Liver (tissue), 9 donors: Measurements from ENCODE around the gene NF1. TPM values are rescaled to one million over a fixed set of nuclear protein-coding genes. Genes with fewer than 3 reads are reported as not detected.

Source experiments
- DNase-seq: peaks from one replicate; pipeline ENCODE4 v3.0.0-alpha.2; 2017; ENCODE audit warnings: low spot score
- H3K27ac ChIP-seq, 2 donors: one replicate each; pipeline ENCODE4 v1.7.0; 2013; ENCODE audit warnings: inconsistent platforms in 2 of 2, low read length in 2 of 2, control low read depth in 1 of 2, low read depth in 1 of 2, mild to moderate bottlenecking in 1 of 2
- H3K27me3 ChIP-seq, 4 donors: one replicate each; pipeline versions ENCODE4 v1.6.1 to v1.7.0; 2013; ENCODE audit warnings: low read length in 3 of 4, inconsistent platforms in 1 of 4, mild to moderate bottlenecking in 1 of 4, moderate library complexity in 1 of 4; ENCODE audit not compliant: control insufficient read depth in 4 of 4, insufficient read depth in 4 of 4
- H3K36me3 ChIP-seq, 4 donors: one replicate each; pipeline versions ENCODE4 v1.6.1 to v1.7.0; 2013; ENCODE audit warnings: low read length in 3 of 4, mild to moderate bottlenecking in 3 of 4, low read depth in 1 of 4, moderate library complexity in 1 of 4; ENCODE audit not compliant: control insufficient read depth in 4 of 4, insufficient read depth in 3 of 4
- H3K4me1 ChIP-seq, 4 donors: one replicate each; pipeline versions ENCODE4 v1.6.1 to v1.7.0; 2013; ENCODE audit warnings: low read length in 3 of 4, mild to moderate bottlenecking in 3 of 4, moderate library complexity in 1 of 4; ENCODE audit not compliant: control insufficient read depth in 4 of 4, insufficient read depth in 4 of 4
- H3K4me3 ChIP-seq, 3 donors: one replicate each; pipeline versions ENCODE4 v1.6.1 to v1.7.0; 2013; ENCODE audit warnings: low read length in 3 of 3, control low read depth in 1 of 3, low read depth in 1 of 3, mild to moderate bottlenecking in 1 of 3
- H3K9ac ChIP-seq, 2 donors: one replicate each; pipeline ENCODE4 v1.7.0; 2013; ENCODE audit warnings: low read length in 2 of 2, mild to moderate bottlenecking in 2 of 2, moderate library complexity in 2 of 2, control low read depth in 1 of 2, low read depth in 1 of 2
- H3K9me3 ChIP-seq, 4 donors: one replicate each; pipeline versions ENCODE4 v1.6.1 to v1.7.0; 2013; ENCODE audit warnings: low read length in 3 of 4; ENCODE audit not compliant: control insufficient read depth in 4 of 4
- EGR1 ChIP-seq, 2 donors: IDR thresholded peaks; 2 replicates each; pipeline ENCODE4 v1.6.1; 2016 to 2018; ENCODE audit warnings: antibody characterized with exemption in 2 of 2, low read depth in 2 of 2
- FOXA1 ChIP-seq: IDR thresholded peaks from 2 replicates; pipeline ENCODE4 v1.6.1; 2016; ENCODE audit warnings: antibody characterized with exemption
- FOXA2 ChIP-seq: IDR thresholded peaks from 2 replicates; pipeline ENCODE4 v1.6.1; 2016; ENCODE audit warnings: antibody characterized with exemption
- GABPA ChIP-seq, 2 donors: IDR thresholded peaks in 1 of 2; conservative IDR thresholded peaks in 1 of 2; 2 replicates each; pipeline ENCODE4 v1.6.1; 2016; ENCODE audit warnings: antibody characterized with exemption in 2 of 2, mild to moderate bottlenecking in 1 of 2, moderate library complexity in 1 of 2
- HNF4G ChIP-seq: IDR thresholded peaks from 2 replicates; pipeline ENCODE4 v1.6.1; 2016; ENCODE audit warnings: antibody characterized with exemption
- JUND ChIP-seq, 2 donors: IDR thresholded peaks; 2 replicates each; pipeline ENCODE4 v1.6.1; 2016; ENCODE audit warnings: antibody characterized with exemption in 2 of 2
- MAX ChIP-seq: IDR thresholded peaks from 2 replicates; pipeline ENCODE4 v1.6.1; 2016; ENCODE audit warnings: antibody characterized with exemption
- NR2F2 ChIP-seq: IDR thresholded peaks from 2 replicates; pipeline ENCODE4 v1.6.1; 2016; ENCODE audit warnings: antibody characterized with exemption
- RAD21 ChIP-seq, 2 donors: IDR thresholded peaks; 2 replicates each; pipeline ENCODE4 v1.6.1; 2016; ENCODE audit warnings: antibody characterized with exemption in 2 of 2, mild to moderate bottlenecking in 2 of 2
- REST ChIP-seq: IDR thresholded peaks from 2 replicates; pipeline ENCODE4 v1.6.1; 2016; ENCODE audit warnings: antibody characterized with exemption, mild to moderate bottlenecking
- RXRA ChIP-seq, 2 donors: IDR thresholded peaks; 2 replicates each; pipeline ENCODE4 v1.6.1; 2017 to 2018; ENCODE audit warnings: antibody characterized with exemption in 2 of 2, mild to moderate bottlenecking in 1 of 2
- SP1 ChIP-seq: IDR thresholded peaks from 2 replicates; pipeline ENCODE4 v1.6.1; 2018; ENCODE audit warnings: antibody characterized with exemption, mild to moderate bottlenecking
- YY1 ChIP-seq: IDR thresholded peaks from 2 replicates; pipeline ENCODE4 v1.6.1; 2016; ENCODE audit warnings: antibody characterized with exemption, mild to moderate bottlenecking
- WGBS: extraction: QIAGEN DNeasy Blood & Tissue Kit; methylation state at CpG from one replicate; pipeline ENCODE4 v1.1.7; 2013; 5-methylcytosine and 5-hydroxymethylcytosine counted together
- polyA plus RNA-seq, 2 donors: library from polyadenylated mRNA; stranded (reverse) in 1 of 2; unstranded in 1 of 2; fragments of 200-250 nt in 1 of 2; fragments of >200 nt in 1 of 2; fragmentation: Nextera tagmentation in 1 of 2; extraction: Ambion mirVana in 1 of 2; gene quantifications; one replicate each; pipeline versions ENCODE4 v1.2.1 to v1.2.3, GENCODE V29; 2013 to 2015
- total RNA-seq, 2 donors: library from RNA; depleted of rRNA; stranded (reverse); fragments of >200 nt; gene quantifications; one replicate each; pipeline ENCODE4 v1.2.3, GENCODE V29; 2014
- TF ChIP-seq, protein P1 (sequence below): IDR thresholded peaks from 2 replicates; pipeline ENCODE4 v1.6.1; 2016; ENCODE audit warnings: antibody characterized with exemption
- donor health status: healthy.
- donor health status: healthy.
- donor health status: healthy.
- donor health status: healthy.
- donor health status: healthy.

The NF1 gene
- total and polyA plus RNA-seq, 4 donors = 4.6 to 42.6 (median 13.5) TPM

DNA sequence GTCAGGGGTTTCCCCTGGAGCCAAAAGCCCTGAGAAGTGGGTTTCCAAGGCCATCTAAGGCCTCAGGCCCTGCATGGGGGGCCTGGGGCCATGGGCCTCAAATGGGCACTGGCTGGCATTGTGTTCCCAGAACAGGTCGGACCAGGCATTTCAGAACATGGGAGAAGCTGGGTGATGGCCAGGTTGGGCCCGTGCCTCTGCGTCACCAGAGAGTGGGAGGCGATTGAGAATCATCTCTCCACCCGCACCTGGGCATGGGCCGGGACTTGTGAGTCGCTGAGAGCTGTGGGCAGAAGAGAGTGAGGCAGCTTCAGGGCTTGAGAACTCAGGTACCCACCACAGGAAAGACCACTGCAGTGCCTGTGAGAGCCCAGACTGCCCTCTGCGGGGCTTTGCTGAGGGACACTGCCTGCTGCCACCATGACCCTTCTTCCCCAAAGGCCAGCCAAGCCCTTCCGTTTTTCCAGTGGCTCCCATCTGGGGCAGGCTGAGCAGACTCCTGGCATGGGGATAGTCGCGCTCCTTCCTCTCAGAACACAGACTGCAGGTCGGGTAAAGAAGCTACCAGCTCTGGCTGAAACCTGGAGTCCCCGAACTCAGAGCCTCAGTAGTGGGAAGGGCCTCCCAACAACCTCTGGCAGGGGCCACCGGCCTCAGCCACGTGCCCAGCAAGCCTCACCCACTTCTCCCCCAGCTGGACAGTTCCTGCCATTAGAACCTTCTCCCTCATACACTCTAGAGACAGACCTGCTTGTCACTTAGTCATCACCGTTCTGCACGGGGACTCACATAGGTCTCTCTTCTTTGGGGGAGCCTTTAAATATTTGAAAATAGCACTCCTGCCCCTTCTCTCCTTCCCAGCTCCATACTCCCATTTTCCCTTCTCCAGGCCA is 298.3 kb downstream of the NF1 start:
- Histone ChIP-seq H3K36me3 (no peaks in the 10 kb centered on the region), H3K9ac (no peak overlapping the region), H3K4me3 (no peak overlapping the region), H3K4me1 (peaks cover 0 to 10% (median 2%) of the 10 kb centered on the region in 4 donors), H3K9me3 (no peaks in the 10 kb centered on the region), H3K27ac (no peak overlapping the region), H3K27me3 (peaks cover 0 to 5% (median 3%) of the 10 kb centered on the region in 4 donors)
- WGBS = 83% methylated on average over 17 of the region's 17 CpGs
- no peak for TF ChIP-seq REST
- TF ChIP-seq GABPA (IDR thresholded peaks at IDR 0.05 in 1 of 2, conservative IDR thresholded peaks at IDR 0.05 in 1 of 2) = no peak
- no peak for TF ChIP-seq FOXA2
- no peak for TF ChIP-seq FOXA1
- no peak for TF ChIP-seq YY1
- TF ChIP-seq RAD21 (IDR thresholded peaks at IDR 0.05) = no peak
- TF ChIP-seq MAX = no peak
- TF ChIP-seq HNF4G = no peak
- TF ChIP-seq RXRA (IDR thresholded peaks at IDR 0.05) = no peak
- no peak for TF ChIP-seq JUND (IDR thresholded peaks at IDR 0.05)
- TF ChIP-seq, protein P1, sequence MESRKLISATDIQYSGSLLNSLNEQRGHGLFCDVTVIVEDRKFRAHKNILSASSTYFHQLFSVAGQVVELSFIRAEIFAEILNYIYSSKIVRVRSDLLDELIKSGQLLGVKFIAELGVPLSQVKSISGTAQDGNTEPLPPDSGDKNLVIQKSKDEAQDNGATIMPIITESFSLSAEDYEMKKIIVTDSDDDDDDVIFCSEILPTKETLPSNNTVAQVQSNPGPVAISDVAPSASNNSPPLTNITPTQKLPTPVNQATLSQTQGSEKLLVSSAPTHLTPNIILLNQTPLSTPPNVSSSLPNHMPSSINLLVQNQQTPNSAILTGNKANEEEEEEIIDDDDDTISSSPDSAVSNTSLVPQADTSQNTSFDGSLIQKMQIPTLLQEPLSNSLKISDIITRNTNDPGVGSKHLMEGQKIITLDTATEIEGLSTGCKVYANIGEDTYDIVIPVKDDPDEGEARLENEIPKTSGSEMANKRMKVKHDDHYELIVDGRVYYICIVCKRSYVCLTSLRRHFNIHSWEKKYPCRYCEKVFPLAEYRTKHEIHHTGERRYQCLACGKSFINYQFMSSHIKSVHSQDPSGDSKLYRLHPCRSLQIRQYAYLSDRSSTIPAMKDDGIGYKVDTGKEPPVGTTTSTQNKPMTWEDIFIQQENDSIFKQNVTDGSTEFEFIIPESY = no peak
- no peak for TF ChIP-seq SP1
- TF ChIP-seq EGR1 (IDR thresholded peaks at IDR 0.05; ENCODE audit: low read depth in 2 of 2) = no peak
- TF ChIP-seq NR2F2 = no peak
- DNase-seq = no peak

GRCh38 chr17:31393749-31394146 is 299.0 kb downstream of the NF1 start:
- peaks cover 0 to 10% (median 2%) of the 10 kb centered on the region in 4 donors for H3K4me1 ChIP-seq
- no peak for DNase-seq
- no peaks in the 10 kb centered on the region for H3K36me3 ChIP-seq
- 87% methylated on average over 7 of the region's 7 CpGs for WGBS
- H3K9ac ChIP-seq = no peak overlapping the region
- peaks cover 0 to 5% (median 3%) of the 10 kb centered on the region in 4 donors for H3K27me3 ChIP-seq
- TF ChIP-seq YY1 = no peak
- TF ChIP-seq, protein P1 = no peak
- no peak overlapping the region for H3K27ac ChIP-seq
- H3K9me3 ChIP-seq = no peaks in the 10 kb centered on the region
- H3K4me3 ChIP-seq = no peak overlapping the region
